HG03342 (cell line): ENCODE measurements around the gene NIPAL3.
"Not testable (repeated sequence)": the region's sequence is repeated elsewhere in the genome, so short reads cannot be mapped to it uniquely, and the experiment has no call there.

Experiments used
- ATAC-seq: cut with Tn5 transposase; IDR thresholded peaks from one replicate; pipeline ENCODE4 v1.9.1; 2021; ENCODE audit warnings: mild to moderate bottlenecking, moderate library complexity; ENCODE audit not compliant: unreplicated experiment

Gene NIPAL3

DNA sequence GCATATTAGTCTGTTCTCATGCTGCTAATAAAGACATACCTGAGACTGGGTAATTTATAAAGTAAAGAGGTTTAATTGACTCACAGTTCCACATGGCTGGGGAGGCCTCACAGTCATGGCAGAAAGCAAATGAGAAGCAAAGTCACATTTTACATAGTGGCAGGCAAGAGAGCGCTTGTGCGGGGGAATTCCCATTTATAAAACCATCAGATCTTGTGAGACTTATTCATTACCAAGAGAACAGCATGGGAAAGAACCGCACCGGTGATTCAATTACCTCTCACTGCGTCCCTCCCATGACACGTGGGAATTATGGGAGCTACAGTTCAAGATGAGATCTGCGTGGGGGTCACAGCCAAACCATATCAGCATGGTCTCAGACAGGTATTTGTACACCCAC lies 72.6 kb downstream of the NIPAL3 start:
- ATAC-seq: not testable (repeated sequence)

DNA sequence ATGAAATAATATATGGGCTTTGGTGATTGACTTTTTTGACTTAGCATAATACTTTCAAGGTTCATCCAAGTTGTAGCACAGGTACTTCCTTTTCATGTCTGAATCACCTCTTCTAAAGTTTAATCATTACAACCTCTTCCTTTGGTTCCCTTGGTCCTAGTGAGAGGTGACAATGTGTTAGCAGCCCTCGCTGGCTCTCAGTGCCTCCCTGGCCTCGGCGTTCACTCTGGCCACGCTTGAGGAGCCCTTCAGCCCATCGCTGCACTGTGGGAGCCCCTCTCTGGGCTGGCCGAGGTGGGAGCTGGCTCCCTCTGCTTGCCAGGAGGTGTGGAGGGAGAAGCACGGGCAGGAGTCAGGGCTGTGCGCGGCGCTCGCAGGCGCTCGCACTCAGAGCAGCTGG lies 74.1 kb downstream of the NIPAL3 start:
- no peak for ATAC-seq

DNA sequence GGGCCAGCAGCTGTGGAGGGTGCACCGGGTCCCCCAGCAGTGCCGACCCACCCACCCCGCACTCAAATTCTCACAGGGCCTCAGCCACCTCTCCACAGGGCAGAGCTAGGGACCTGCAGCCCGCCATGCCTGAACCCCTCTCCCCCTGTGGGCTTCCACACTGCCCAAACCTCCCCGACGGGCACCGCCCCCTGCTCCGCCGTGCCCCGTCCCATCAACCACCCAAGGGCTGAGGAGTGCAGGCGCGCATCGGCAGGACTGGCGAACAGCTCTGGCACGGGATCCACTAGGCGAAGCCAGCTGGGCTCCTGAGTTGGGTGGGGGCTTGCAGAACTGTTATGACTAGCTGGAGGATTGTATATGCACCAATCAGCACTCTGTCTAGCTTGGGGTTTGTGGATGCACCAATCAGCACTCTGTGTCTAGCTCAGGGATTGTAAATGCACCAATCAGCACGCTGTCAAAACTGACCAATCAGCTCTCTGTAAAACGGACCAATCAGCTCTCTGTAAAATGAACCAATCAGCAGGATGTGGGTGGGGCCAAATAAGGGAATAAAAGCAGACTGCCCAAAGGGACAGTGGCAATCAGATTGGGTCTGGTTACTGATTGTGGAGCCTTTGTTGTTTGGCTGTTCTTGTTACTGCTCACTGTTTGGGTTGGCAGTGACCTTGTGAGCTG lies 74.6 kb downstream of the NIPAL3 start:
- ATAC-seq: no peak

DNA sequence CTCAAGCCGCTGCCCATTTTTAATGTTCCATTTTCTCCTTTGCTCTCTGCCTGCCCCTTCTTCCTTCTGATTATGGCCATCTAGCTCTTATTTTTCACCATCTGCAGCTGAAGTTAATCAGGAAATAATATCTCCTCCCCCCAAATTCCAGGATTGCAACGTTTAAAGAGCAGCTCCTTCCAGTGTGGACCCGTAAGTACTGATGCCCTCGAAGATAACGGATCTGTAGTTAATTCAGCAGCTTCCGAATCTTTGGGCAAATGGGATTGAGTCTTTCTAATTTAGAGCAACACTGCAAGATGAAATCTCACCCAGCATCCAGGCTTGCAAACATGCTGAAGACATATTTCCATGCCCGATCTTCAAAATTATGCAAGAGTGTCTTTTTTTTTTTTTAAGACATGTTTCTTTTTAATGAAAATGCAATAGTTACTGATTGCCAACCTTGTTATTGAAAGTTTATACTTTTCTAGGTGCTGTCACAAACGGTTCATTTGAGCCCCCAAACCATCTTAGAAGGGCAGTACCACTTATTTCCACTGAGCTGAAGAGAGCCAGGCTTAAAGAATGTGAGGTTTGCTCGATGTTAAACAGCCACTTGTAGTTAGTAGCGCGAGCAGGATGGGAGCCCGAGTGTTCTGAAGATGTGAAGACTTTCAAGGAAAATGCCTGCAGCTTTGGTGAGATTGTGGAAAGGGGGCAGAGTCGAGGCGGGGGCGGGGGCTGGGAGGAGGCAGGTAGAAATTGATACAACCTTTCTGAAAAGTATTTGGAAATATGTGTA lies 76.2 kb downstream of the NIPAL3 start:
- no peak for ATAC-seq

DNA sequence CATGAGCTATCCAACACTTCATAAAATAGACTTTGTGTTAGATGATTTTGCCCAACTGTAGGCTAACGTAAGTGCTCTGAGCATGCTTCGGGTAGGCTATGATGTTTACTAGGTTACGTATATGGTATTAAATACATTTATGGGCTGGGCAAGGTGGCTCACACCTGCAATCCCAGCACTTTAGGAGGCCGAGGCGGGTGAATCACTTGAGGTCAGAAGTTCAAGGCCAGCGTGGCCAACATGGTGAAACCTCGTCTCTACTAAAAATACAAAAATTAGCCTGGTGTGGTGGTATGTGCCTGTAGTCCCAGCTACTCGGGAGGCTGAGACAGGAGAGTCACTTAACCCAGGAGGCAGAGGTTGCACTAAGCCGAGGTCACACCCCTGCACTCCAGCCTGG lies 77.3 kb downstream of the NIPAL3 start:
- not testable (repeated sequence) for ATAC-seq

DNA sequence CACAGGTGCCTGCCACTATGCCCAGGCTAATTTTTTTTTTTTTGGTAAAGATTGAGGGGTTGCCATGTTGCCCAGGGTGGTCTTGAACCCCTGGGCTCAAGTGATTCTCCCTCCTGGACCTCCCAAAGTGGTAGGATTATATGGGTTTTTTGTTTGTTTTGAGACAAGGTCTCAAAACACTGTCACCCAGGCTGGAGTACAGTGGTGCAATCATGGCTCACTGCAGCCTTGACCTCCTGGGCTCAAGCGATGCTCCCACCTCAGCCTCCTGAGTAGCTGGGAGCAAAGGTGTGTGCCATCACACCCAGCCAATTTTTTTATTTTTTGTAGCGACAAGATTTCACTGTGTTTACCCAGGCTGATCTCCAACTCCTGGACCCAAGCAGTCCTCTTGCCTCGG lies 78.2 kb downstream of the NIPAL3 start:
- no peak for ATAC-seq

DNA sequence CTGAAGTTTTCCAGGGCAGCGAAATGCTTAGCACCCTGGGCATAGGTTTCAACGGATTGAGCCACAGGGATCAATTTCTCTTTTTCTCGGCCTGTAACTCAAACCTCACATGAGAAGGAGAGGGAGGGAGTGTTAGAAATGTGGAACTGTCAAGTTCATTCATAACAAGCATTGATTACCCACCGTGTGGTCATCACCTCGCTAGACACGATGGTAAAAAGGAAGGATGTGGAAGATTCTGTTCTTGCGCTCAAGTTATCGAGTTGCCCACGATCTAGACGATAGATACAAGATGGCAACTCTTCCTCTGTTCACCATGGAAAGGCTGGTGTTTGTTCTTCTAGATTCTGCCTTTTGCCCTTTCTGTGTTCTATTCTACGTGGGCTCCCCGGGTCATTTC lies 83.0 kb downstream of the NIPAL3 start:
- no peak for ATAC-seq

DNA sequence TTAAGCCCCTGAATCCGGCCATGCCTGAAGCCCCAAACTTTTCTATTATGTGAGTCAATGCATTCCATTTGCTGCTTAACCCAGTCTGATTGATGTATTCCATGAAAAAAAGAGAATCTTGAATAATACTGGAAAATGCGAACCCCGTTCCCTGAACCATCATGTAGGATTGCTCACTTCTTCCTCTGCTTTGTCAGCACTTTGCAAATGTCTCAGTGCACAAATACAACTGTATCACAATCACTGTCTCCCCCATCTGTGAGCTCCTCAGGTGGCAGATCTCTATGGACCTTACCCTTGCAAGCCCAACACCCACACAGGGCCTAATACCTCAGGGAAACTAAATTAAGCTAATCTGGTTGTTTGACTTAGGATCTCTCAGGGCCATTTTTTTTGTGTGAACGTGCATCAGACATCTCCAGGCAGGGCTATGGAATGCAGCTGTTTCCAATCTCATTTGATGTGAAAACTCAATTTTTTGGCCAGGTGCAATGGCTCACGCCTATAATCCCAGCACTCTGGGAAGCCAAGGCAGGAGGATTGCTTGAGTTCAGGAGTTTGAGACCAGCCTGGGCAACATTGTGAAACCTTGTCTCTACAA lies 84.9 kb downstream of the NIPAL3 start:
- no peak for ATAC-seq

DNA sequence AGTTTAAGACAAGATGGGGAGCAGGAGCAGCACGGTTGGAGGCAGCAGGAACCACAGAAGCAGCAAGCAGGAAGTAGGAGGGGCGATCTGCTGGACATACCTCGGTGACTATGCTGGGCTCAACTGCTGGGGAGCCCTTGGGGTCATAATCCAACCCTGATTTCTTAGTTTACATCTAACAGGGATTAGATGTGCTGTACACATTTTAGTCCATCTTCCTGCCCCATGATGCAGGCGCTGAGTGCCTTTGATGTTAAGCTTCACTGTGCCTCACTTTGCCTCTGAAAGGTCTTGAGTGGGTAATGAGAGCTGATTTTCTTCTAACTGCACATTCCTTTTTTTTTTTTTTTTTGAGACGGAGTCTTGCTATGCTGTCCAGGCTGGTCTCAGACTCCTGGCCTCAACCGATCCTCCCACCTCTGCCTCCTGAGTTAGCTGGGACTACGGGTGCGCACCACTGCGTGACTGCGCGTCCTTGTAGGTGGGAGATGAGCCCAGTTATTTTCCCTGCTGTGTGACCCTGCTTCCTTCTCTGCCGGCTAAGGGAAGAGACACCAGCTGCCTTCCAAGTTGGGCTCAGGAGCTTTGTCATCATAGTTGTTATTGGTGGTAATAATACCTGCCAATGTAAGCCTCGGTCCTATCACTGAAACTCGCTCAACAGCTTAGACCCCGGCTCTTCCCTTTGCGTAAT lies 85.9 kb downstream of the NIPAL3 start:
- no peak for ATAC-seq

DNA sequence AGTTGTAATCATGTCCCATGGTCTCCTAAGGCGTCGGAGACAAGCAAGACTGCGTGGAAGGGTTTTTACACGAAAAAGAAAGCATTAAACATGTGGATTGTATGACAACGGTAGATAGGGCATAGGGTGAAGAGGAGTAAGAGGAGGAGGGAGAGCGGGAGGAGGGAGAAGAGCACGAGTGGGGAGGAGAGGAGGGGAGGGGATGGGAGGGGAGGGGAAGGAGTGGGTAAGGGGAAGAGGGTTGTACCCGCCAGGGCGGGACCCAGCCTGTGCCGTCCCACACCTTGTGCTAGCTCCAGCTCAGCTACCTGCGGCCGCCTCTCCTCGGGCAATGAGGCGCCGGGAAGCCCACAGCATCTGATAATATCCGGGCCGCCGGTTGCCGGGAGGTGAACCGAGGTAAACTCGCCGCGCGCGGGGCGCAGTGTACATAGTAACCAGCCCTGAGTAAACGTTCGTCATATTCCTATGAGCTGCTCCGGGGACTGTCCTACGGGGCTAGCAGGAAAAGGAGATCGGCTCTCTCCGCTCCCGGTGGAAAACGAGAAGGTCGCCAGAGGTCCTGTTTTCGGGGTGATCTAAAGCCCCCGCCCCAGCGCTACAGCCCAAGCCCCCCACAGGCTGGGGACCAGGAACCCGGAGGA lies 86.6 kb downstream of the NIPAL3 start:
- no peak for ATAC-seq

DNA sequence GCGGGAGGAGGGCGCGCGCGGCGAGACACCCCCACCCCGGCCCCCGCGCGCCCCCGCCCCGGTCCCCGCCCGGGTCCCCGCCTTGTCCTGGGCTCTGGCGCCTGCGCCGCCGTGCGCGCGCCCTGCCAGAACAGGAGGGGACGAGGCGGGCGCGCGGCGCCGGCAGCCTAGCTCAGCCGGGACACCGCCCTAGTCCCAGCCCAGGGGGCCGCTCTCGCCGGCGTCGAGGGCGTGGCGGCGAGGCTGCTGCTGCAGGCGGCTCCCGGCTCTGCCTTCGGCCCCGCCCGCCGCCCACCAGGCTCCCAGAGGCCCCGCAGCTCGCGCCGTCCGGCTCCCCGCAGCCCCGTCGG lies 87.1 kb downstream of the NIPAL3 start, which contains the start of gene RCAN3:
Gene RCAN3, plus strand, starts transcription at position 128 of the 350 bp plus-strand sequence. CDS start 11,537 bp downstream, outside the sequence.
- ATAC-seq: no peak

DNA sequence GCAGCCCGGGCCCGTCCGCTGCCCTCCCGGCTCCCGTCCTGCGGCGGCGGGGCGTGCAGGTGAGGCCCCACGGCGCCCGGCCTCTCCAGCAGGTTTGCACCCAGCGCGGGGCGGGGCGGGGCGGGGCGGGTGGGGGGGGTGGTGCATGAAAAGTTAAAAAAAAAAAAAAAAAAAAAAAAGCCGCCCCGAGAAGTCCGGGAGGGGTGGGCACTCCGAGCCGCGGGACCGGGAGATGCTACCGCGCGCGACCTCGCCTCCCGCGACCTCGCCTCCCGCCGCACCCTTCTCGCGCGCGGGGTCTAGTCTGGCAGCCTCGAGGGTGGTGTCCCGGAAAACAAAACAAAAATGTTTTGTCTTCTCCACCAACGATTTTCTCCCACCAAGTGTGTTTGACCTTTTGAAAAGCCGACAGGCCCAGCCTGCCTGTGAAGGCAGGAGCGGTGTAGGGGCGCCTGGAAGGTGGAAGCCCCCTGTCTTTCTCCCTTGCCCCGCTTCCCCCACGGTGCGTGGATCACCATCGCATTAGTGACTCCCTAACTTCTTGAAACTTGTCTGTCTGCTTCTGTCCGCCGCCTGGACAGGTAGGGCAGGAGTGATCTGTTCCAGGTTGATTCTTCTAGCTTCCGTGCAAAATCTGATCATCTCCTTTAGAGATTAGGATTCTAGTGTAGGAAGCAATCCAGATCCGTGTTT lies 87.6 kb downstream of the NIPAL3 start:
- no peak for ATAC-seq

DNA sequence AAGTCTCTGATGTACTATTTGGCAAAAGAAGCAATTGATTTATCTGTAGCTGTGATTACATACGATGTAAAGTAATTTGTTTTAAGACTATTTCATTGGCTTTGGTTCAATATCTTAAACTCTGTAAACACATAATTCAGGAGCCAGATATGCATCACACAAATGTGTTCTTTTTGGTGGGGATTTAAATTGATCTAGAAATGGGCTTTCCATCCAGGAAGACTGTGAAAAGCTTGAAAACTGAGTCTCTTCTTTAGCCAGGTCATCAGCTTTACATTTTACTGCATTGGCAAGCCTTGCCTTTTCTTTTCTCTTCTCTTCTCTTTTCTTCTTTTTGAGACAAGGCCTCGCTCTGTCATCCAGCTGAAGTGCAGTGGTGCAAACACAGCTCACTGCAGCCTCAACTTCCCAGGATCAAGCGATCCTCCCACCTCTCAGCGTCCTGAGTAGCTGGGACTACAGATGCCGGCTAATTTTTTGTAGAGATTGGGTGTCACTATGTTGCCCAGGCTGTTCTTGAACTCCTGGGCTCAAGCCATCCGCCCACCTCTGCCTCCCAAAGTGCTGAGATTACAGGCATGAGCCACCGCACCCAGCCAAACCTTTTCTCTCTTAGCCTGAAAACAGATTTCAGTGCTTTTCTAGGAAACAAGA lies 88.4 kb downstream of the NIPAL3 start:
- no peak for ATAC-seq

DNA sequence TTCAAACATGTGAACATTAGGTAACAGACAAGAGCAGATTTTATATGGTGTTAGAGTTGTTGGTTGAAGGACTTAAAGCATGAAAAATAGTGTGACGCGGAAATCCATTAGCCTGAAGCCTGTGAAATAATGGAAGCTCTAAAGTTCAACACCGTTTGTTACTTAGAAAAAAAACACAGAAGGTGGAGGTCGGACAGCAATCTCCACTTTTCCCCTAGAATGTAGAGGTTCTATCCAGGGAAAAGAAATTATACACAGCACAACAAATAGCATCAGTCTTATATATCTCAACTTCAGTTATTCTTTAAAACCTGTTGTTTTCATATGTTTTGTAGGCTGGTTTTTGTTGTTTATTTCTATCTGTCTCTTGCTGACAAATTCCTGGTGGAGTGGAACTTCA lies 89.0 kb downstream of the NIPAL3 start:
- no peak for ATAC-seq

DNA sequence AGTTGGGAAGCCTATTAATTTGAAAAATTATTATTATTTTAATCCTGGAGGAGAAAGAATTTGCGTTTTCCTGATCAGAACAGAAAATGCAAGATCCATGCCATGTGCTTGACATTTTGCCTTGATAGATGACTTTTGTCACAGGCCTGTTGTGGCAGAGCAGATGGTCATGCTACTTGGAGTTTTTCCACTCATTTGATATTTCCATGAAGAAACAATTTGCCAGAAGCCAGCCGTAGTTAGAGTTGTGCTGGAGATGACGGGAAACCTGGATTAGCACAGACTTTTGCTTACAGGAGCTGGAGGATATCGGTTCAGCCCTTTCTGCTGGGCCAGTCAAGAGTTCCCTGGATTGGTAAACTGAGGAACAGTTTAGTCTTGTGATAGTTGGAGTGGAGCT lies 90.2 kb downstream of the NIPAL3 start:
- no peak for ATAC-seq

DNA sequence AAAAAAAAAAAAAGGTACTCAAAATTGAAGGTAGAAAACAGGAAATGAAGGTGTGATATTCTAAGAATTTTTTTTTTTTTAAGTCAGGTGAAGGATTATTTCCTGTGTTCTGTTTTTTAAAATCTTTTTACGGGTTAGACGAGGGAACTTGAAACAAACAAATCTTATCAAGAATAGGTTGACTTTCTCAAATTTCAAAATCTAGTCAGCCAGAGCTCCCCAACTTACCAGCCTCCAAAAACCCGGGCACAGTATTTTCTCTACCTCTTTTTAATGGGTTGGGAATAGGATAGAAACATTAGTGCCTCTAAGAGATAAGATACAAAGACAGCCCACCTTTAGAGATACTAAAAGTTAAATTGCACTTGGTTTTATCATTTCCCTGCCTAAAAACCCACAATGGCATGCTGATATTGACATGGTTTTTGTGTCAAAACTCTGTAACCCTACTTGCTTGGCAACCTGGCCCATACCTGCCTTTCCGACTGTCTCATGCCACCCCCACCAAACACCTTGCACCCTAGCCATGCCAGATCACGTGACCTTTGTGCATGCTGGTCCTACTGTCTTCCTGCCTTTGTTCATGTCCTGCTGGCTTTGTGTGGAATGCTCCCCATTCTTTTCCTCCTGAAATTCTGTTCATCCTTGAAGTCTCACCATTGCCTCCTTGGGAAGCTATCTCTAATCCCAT lies 91.2 kb downstream of the NIPAL3 start:
- ATAC-seq: no peak

DNA sequence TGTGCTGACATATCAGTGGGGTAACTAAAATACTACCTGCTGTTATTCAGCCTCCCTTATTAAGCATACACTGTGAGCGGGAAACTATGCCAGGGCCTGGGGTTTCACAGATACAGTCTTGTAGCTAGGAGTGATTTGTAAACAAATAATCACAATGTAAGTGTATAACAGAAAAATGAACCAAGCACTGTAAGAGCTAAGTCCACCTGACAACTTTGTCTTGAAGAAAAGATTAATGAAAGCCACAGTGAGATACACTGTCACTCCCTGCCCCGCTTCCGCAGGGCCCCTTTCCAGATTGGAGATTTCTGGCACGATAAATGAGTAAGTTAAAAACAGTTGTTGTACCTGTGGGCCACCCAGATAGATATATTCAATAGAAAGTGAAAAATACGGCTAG lies 91.8 kb downstream of the NIPAL3 start:
- no peak for ATAC-seq

DNA sequence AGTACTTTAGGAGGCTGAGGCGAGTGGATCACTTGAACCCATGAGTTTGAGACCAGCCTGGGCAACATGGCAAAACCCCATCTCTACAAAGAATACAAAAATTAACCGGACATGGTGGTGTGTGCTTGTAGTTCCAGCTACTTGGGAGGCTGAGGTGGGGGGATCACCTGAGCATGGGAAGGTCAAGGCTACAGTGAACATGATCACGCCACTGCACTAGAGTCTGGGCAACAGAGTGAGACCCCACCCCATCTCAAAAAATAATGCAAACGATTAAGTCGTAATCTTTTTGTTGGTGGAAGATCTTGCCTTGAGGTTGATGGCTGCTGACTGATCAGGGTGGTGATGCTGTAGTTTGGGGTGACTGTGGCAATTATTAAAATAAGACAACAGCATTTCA lies 93.3 kb downstream of the NIPAL3 start:
- ATAC-seq: no peak

DNA sequence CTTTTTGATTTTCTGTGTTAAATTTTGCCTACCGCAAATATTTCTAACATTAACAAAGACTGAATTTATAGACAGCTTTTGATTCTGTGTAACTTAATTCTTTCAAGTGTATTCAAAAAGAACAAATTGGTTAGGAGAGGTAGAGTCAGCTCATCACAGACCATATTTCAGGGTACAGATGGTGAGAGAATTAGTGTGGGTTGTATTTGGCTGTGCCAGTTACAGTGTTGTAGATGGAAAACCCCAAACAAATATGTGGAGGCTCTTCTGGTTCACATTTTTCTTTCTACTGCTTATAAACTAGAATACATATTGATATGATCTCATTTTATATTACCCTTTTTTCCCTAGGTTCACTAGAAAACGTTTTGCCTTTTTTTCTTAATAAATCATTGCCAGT lies 98.1 kb downstream of the NIPAL3 start:
- no peak for ATAC-seq
